HEK293 (cell line): Measurements from ENCODE around the gene CD79A.

Source experiments
- BCL11B ChIP-seq: fragments of 450-650 bp; formaldehyde crosslinking; IDR thresholded peaks from 2 replicates; pipeline ENCODE4 v1.5.1; 2016; ENCODE audit warnings: low read depth, missing biosample characterization, missing genetic modification characterization
- BCL6B ChIP-seq: fragments of 450-650 bp; formaldehyde crosslinking; IDR thresholded peaks from 2 replicates; pipeline ENCODE4 v1.5.1; 2017; ENCODE audit warnings: missing biosample characterization, missing genetic modification characterization
- MEIS1 ChIP-seq: sonication (generic); formaldehyde crosslinking; IDR thresholded peaks from 2 replicates; pipeline ENCODE4 v1.8.1; 2022; ENCODE audit warnings: missing genetic modification reagents, mild to moderate bottlenecking, borderline replicate concordance
- PBX3 ChIP-seq: sonication (generic); formaldehyde crosslinking; IDR thresholded peaks from 2 replicates; pipeline ENCODE4 v1.8.1; 2022; ENCODE audit warnings: mild to moderate bottlenecking, moderate library complexity, missing genetic modification reagents
- SP2 ChIP-seq: fragments of 450-650 bp; formaldehyde crosslinking; IDR thresholded peaks from 2 replicates; pipeline ENCODE4 v1.5.1; 2016; ENCODE audit warnings: missing biosample characterization, missing genetic modification characterization
- ZBTB6 ChIP-seq: fragments of 450-650 bp; formaldehyde crosslinking; IDR thresholded peaks from 2 replicates; pipeline ENCODE4 v1.5.1; 2017; ENCODE audit warnings: missing biosample characterization, missing genetic modification characterization
- ZFP69B ChIP-seq: fragments of 450-650 bp; formaldehyde crosslinking; IDR thresholded peaks from 2 replicates; pipeline ENCODE4 v1.5.1; 2016; ENCODE audit warnings: missing biosample characterization, missing genetic modification characterization
- ZNF133 ChIP-seq: fragments of 450-650 bp; formaldehyde crosslinking; IDR thresholded peaks from 2 replicates; pipeline ENCODE4 v1.5.1; 2016; ENCODE audit warnings: missing biosample characterization, missing genetic modification characterization
- ZNF146 ChIP-seq: fragments of 450-650 bp; formaldehyde crosslinking; IDR thresholded peaks from 2 replicates; pipeline ENCODE4 v1.5.1; 2016; ENCODE audit warnings: missing biosample characterization, missing genetic modification characterization
- ZNF157 ChIP-seq: fragments of 450-650 bp; formaldehyde crosslinking; IDR thresholded peaks from 2 replicates; pipeline ENCODE4 v1.5.1; 2016; ENCODE audit warnings: missing biosample characterization, missing genetic modification characterization
- ZNF239 ChIP-seq: fragments of 450-650 bp; formaldehyde crosslinking; IDR thresholded peaks from 2 replicates; pipeline ENCODE4 v1.5.1; 2016; ENCODE audit warnings: missing biosample characterization, missing genetic modification characterization
- ZNF341 ChIP-seq: fragments of 450-650 bp; formaldehyde crosslinking; IDR thresholded peaks from 2 replicates; pipeline ENCODE4; 2016; ENCODE audit warnings: low read depth, missing biosample characterization, missing genetic modification characterization
- ZNF366 ChIP-seq: fragments of 450-650 bp; formaldehyde crosslinking; conservative IDR thresholded peaks from 2 replicates; pipeline ENCODE4 v1.5.1; 2016; ENCODE audit warnings: missing biosample characterization, missing genetic modification characterization
- ZNF398 ChIP-seq: fragments of 450-650 bp; formaldehyde crosslinking; IDR thresholded peaks from 2 replicates; pipeline ENCODE4 v1.5.1; 2017; ENCODE audit warnings: missing biosample characterization, missing genetic modification characterization
- ZNF426 ChIP-seq: fragments of 450-650 bp; formaldehyde crosslinking; IDR thresholded peaks from 2 replicates; pipeline ENCODE4 v1.5.1; 2017; ENCODE audit warnings: missing biosample characterization, missing genetic modification characterization, mild to moderate bottlenecking, inconsistent platforms, moderate library complexity
- ZNF473 ChIP-seq: fragments of 450-650 bp; formaldehyde crosslinking; IDR thresholded peaks from 2 replicates; pipeline ENCODE4 v1.5.1; 2017; ENCODE audit warnings: missing biosample characterization, missing genetic modification characterization
- ZNF544 ChIP-seq: fragments of 450-650 bp; formaldehyde crosslinking; IDR thresholded peaks from 2 replicates; pipeline ENCODE4 v1.5.0; 2017; ENCODE audit warnings: missing biosample characterization, missing genetic modification characterization
- ZNF677 ChIP-seq: fragments of 450-650 bp; IDR thresholded peaks from 2 replicates; pipeline ENCODE4 v1.5.0; 2018; ENCODE audit warnings: missing biosample characterization, mild to moderate bottlenecking, missing genetic modification characterization, moderate library complexity
- ZNF692 ChIP-seq: fragments of 450-650 bp; formaldehyde crosslinking; IDR thresholded peaks from 2 replicates; pipeline ENCODE4 v1.5.1; 2016; ENCODE audit warnings: missing biosample characterization, missing genetic modification characterization
- ZNF701 ChIP-seq: fragments of 450-650 bp; formaldehyde crosslinking; IDR thresholded peaks from 2 replicates; pipeline ENCODE4 v1.5.1; 2016; ENCODE audit warnings: missing biosample characterization, missing genetic modification characterization
- ZNF830 ChIP-seq: fragments of 450-650 bp; IDR thresholded peaks from 2 replicates; pipeline ENCODE4 v1.5.0; 2018; ENCODE audit warnings: missing biosample characterization, missing genetic modification characterization, low read depth, mild to moderate bottlenecking, moderate library complexity
- ZXDB ChIP-seq: fragments of 450-650 bp; formaldehyde crosslinking; IDR thresholded peaks from 2 replicates; pipeline ENCODE4 v1.5.1; 2016; ENCODE audit warnings: missing biosample characterization, missing genetic modification characterization
- TF ChIP-seq, protein P1 (sequence below): fragments of 450-650 bp; formaldehyde crosslinking; IDR thresholded peaks from 2 replicates; pipeline ENCODE4 v1.5.1; 2016; ENCODE audit warnings: missing biosample characterization, missing genetic modification characterization
- TF ChIP-seq, protein P2 (sequence below): fragments of 450-650 bp; formaldehyde crosslinking; IDR thresholded peaks from 2 replicates; pipeline ENCODE4 v1.5.1; 2016; ENCODE audit warnings: missing biosample characterization, missing genetic modification characterization
- TF ChIP-seq, protein P3 (sequence below): fragments of 450-650 bp; formaldehyde crosslinking; IDR thresholded peaks from 2 replicates; pipeline ENCODE4 v1.5.1; 2017; ENCODE audit warnings: missing biosample characterization, missing genetic modification characterization
- TF ChIP-seq, protein P4 (sequence below): IDR thresholded peaks from 2 replicates; pipeline ENCODE4 v1.6.1; 2011; ENCODE audit warnings: mild to moderate bottlenecking, low read depth, low read length, borderline replicate concordance
- TF ChIP-seq, protein P5 (sequence below): fragments of 450-650 bp; formaldehyde crosslinking; IDR thresholded peaks from 2 replicates; pipeline ENCODE4 v1.5.1; 2016; ENCODE audit warnings: missing biosample characterization, missing genetic modification characterization

Gene CD79A

GRCh38 chr19:41893899-41894298 is 16.8 kb downstream of the CD79A start (continued):
- TF ChIP-seq, protein P1, sequence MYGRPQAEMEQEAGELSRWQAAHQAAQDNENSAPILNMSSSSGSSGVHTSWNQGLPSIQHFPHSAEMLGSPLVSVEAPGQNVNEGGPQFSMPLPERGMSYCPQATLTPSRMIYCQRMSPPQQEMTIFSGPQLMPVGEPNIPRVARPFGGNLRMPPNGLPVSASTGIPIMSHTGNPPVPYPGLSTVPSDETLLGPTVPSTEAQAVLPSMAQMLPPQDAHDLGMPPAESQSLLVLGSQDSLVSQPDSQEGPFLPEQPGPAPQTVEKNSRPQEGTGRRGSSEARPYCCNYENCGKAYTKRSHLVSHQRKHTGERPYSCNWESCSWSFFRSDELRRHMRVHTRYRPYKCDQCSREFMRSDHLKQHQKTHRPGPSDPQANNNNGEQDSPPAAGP (tag by site-specific recombination): 0 out of 2 replicates have a peak, but pooled peaks have one; percentile 37
- TF ChIP-seq ZNF157 (tag by site-specific recombination) (no peak), BCL11B (tag by site-specific recombination) (peak; percentile 93), ZNF133 (tag by site-specific recombination) (no peak), ZNF239 (tag by site-specific recombination) (no peak), MEIS1 (CRISPR knock-in tag) (no peak), ZNF830 (tag by site-specific recombination) (no peak), ZNF426 (tag by site-specific recombination) (no peak), ZBTB6 (tag by site-specific recombination) (no peak), ZNF701 (tag by site-specific recombination) (no peak), PBX3 (no peak), ZNF544 (no peak), ZFP69B (tag by site-specific recombination) (peak; percentile 66; the same call in 1 of the 2 replicates), ZNF677 (tag by site-specific recombination) (no peak), ZNF398 (tag by site-specific recombination) (no peak), ZNF146 (no peak), ZNF341 (tag by site-specific recombination) (no peak), ZXDB (tag by site-specific recombination) (peak; percentile 39; the same call in 1 of the 2 replicates), ZNF473 (tag by site-specific recombination) (no peak), SP2 (peak; percentile 13; the same call in 1 of the 2 replicates), ZNF692 (tag by site-specific recombination) (peak; percentile 47; the same call in 1 of the 2 replicates), BCL6B (tag by site-specific recombination) (no peak), ZNF366 (peak; percentile 56)
- TF ChIP-seq, protein P2, sequence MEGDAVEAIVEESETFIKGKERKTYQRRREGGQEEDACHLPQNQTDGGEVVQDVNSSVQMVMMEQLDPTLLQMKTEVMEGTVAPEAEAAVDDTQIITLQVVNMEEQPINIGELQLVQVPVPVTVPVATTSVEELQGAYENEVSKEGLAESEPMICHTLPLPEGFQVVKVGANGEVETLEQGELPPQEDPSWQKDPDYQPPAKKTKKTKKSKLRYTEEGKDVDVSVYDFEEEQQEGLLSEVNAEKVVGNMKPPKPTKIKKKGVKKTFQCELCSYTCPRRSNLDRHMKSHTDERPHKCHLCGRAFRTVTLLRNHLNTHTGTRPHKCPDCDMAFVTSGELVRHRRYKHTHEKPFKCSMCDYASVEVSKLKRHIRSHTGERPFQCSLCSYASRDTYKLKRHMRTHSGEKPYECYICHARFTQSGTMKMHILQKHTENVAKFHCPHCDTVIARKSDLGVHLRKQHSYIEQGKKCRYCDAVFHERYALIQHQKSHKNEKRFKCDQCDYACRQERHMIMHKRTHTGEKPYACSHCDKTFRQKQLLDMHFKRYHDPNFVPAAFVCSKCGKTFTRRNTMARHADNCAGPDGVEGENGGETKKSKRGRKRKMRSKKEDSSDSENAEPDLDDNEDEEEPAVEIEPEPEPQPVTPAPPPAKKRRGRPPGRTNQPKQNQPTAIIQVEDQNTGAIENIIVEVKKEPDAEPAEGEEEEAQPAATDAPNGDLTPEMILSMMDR (tag by site-specific recombination): peak; percentile 95
- TF ChIP-seq, protein P3, sequence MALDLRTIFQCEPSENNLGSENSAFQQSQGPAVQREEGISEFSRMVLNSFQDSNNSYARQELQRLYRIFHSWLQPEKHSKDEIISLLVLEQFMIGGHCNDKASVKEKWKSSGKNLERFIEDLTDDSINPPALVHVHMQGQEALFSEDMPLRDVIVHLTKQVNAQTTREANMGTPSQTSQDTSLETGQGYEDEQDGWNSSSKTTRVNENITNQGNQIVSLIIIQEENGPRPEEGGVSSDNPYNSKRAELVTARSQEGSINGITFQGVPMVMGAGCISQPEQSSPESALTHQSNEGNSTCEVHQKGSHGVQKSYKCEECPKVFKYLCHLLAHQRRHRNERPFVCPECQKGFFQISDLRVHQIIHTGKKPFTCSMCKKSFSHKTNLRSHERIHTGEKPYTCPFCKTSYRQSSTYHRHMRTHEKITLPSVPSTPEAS (tag by site-specific recombination): peak; percentile 97
- TF ChIP-seq, protein P4, sequence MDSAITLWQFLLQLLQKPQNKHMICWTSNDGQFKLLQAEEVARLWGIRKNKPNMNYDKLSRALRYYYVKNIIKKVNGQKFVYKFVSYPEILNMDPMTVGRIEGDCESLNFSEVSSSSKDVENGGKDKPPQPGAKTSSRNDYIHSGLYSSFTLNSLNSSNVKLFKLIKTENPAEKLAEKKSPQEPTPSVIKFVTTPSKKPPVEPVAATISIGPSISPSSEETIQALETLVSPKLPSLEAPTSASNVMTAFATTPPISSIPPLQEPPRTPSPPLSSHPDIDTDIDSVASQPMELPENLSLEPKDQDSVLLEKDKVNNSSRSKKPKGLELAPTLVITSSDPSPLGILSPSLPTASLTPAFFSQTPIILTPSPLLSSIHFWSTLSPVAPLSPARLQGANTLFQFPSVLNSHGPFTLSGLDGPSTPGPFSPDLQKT: no peak
- TF ChIP-seq, protein P5, sequence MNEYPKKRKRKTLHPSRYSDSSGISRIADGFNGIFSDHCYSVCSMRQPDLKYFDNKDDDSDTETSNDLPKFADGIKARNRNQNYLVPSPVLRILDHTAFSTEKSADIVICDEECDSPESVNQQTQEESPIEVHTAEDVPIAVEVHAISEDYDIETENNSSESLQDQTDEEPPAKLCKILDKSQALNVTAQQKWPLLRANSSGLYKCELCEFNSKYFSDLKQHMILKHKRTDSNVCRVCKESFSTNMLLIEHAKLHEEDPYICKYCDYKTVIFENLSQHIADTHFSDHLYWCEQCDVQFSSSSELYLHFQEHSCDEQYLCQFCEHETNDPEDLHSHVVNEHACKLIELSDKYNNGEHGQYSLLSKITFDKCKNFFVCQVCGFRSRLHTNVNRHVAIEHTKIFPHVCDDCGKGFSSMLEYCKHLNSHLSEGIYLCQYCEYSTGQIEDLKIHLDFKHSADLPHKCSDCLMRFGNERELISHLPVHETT: 0 out of 2 replicates have a peak, but pooled peaks have one; percentile 50
